Hepatocyte (in vitro differentiated cells): ENCODE data around the gene PCYT2.

ENCODE experiments used
- CTCF ChIP-seq: fragments of 200-600 bp; sonication (generic); IDR thresholded peaks from 2 replicates; pipeline ENCODE4 v1.5.1; 2016; ENCODE audit warnings: antibody characterized with exemption, mild to moderate bottlenecking; ENCODE audit not compliant: poor library complexity
- EZH2 ChIP-seq: fragments of 200-600 bp; sonication (generic); IDR thresholded peaks from 2 replicates; pipeline ENCODE4 v1.6.1; 2016; ENCODE audit warnings: antibody characterized with exemption, mild to moderate bottlenecking, borderline replicate concordance

- no peak for TF ChIP-seq CTCF
- TF ChIP-seq EZH2: peak; percentile 11
These were observed 8.4 kb downstream of the PCYT2 start for GRCh38 chr17:81902653-81903414.
